ENCODE results near the gene ASGR1. TPM values are rescaled to one million over a fixed set of nuclear protein-coding genes. Genes with fewer than 3 reads are reported as not detected.
A peak's percentile ranks its signal among the peaks of the same experiment; 100 is the strongest.

The ASGR1 gene, protein sequence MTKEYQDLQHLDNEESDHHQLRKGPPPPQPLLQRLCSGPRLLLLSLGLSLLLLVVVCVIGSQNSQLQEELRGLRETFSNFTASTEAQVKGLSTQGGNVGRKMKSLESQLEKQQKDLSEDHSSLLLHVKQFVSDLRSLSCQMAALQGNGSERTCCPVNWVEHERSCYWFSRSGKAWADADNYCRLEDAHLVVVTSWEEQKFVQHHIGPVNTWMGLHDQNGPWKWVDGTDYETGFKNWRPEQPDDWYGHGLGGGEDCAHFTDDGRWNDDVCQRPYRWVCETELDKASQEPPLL
- 1 to 10 TPM in 1 of 4 donors, under 1 TPM in 2, not detected in 1; 0.21 to 1.5 (median 0.59) TPM for total RNA-seq

DNA sequence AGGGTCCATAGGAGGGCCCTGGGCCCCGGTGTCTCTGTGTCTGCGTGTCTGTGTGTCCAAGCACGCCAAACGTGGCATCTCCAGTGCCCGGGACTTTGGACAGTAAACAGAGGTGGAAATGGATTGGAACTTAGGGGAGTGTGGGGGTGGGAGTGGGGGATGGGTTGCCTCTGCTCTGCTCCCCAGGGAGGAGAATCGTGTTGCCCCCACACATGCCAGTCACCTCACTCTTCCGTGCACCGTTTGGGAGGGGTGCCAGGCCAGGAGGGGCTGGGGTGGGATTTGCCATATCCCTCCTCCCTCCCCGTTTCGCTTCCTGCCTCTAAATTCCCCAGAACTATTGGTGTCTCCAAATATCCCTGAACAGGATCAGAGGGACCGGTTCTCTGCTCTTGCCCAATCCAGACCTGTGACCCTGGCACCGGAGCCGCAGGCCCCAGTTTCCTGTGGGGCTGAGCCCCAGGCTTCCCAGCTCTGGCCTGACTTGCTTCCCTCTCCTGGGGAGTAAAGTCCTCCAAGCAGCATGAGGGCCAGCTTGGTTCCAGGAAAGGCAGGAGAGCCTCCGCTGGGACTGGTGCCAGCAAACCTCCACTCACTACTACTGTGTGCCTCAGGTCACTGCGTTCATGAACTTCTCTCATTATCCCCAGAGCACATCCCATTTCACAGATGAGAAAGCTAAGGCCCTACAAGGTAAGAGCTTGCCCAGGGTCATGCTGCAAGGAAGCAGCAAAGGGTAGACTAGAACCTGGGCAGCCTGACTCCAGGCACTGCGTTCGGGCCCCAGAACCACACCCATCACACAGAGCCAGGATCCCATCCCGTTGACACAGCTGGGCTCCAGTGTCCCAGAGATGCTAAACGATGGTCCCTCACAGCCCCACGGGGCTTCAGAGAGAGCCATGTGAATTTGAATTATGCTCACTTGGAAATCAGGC is at the start of gene ASGR1:
TSS of gene ASGR1 (minus strand) at position 54 of the 938 bp plus-strand sequence. CDS start 807 bp downstream, outside the sequence.
- WGBS, 2 donors = 61 to 64% methylated on average over 20 of the region's 20 CpGs
- no peak within 1 kb of the TSS for H3K4me3 ChIP-seq
- DNase-seq (ENCODE audit: low spot score in 2 of 2) = no peak

DNA sequence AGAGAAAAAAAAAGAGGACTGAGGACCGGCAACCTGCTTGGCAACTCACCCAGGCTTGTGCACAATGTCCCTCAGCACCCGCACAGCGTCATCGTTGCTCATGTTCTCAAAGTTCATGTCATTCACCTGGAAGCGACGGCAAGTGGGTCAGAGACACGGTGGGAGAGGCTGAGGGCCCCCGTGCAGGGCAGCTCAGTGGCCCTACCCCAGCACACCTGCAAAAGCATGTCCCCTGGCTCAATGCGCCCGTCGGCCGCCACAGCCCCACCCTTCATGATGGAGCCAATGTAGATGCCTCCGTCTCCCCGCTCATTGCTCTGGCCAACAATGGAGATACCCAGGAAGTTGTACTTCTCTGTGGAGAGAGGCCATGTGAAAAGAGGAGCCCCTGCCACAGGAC is 49.8 kb upstream of the ASGR1 start:
- peaks cover 0 to 28% (median 13%) of the 10 kb centered on the region in 4 donors for H3K4me1 ChIP-seq
- H3K36me3 ChIP-seq = peaks cover 2 to 70% (median 29%) of the 10 kb centered on the region in 3 donors
- H3K27me3 ChIP-seq = no peaks in the 10 kb centered on the region
- no peaks in the 10 kb centered on the region for H3K9me3 ChIP-seq
- DNase-seq (ENCODE audit: low spot score in 2 of 2) = no peak
- WGBS, 2 donors = 89 to 93% methylated on average over 14 of the region's 14 CpGs
- TF ChIP-seq EP300 (IDR thresholded peaks at IDR 0.05) (no peak), POLR2A (IDR thresholded peaks at IDR 0.05) (no peak)
- TF ChIP-seq, protein P1, sequence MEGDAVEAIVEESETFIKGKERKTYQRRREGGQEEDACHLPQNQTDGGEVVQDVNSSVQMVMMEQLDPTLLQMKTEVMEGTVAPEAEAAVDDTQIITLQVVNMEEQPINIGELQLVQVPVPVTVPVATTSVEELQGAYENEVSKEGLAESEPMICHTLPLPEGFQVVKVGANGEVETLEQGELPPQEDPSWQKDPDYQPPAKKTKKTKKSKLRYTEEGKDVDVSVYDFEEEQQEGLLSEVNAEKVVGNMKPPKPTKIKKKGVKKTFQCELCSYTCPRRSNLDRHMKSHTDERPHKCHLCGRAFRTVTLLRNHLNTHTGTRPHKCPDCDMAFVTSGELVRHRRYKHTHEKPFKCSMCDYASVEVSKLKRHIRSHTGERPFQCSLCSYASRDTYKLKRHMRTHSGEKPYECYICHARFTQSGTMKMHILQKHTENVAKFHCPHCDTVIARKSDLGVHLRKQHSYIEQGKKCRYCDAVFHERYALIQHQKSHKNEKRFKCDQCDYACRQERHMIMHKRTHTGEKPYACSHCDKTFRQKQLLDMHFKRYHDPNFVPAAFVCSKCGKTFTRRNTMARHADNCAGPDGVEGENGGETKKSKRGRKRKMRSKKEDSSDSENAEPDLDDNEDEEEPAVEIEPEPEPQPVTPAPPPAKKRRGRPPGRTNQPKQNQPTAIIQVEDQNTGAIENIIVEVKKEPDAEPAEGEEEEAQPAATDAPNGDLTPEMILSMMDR (IDR thresholded peaks at IDR 0.05) = no peak
- no peak overlapping the region for H3K27ac ChIP-seq
- H3K4me3 ChIP-seq = no peak overlapping the region

More for the DNA sequence above, at the start of gene ASGR1:
- H3K27ac ChIP-seq = no peak within 1 kb of the TSS
- no peak for TF ChIP-seq EP300 (IDR thresholded peaks at IDR 0.05)
- no peak for TF ChIP-seq POLR2A (IDR thresholded peaks at IDR 0.05)
- TF ChIP-seq, protein P1 (IDR thresholded peaks at IDR 0.05) = no peak
- H3K4me1 ChIP-seq = peaks cover 0 to 18% (median 4%) of the 10 kb centered on the region in 4 donors
- H3K9me3 ChIP-seq = no peaks in the 10 kb centered on the region
- H3K36me3 ChIP-seq = no peaks in the 10 kb centered on the region
- H3K27me3 ChIP-seq = peaks cover 0 to 34% of the 10 kb centered on the region in 2 donors

DNA sequence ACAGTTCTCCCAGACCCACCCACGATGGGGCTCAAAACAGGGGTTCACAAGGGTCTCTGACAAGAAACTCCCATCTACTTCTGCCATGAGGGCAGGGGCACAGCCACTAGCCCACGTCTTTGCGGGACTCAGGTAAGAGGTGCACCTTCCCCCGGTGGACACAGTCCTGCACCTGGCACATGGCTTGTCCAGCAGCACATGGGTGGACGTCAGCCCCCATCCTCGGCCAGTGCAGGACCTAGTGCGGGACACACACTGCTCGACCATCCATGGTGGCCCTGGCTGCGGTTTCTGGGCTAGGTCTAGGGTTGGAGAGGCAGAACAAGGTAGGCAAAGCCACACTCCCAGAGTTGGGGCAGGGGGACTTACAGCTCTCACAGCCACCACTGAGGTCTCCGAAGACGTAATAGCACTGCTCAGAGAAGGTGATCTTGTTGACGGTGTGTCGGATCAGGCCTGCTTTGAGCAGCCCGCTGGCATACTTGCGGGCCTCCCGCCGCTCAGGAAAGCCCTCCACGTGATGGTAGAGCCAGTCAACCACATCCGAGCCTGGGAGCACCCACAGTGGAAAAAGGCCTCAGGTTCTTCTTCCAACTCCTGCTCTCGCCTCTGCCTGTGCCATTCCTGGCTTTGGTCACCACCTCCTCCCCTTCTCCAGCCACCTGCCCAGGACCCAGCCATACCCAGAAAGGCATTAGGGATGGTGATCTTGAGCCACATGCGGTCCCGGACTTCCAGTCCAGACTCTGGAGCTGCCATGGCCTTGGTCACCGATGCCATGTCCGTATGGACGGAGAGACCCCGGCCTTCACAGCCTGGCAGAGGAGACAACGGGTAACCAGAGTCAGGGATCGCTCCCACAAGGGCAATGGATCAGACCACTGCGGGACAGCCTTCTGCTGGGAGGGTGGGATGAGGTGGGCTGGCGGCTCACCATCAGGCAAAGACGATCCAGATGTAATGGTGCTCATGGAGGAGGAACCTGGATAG is 47.8 kb upstream of the ASGR1 start:
- peak overlapping the region in 1 of 4 donors; percentile 7 for H3K27ac ChIP-seq
- TF ChIP-seq POLR2A (IDR thresholded peaks at IDR 0.05) (no peak), EP300 (IDR thresholded peaks at IDR 0.05) (no peak)
- TF ChIP-seq, protein P1 (IDR thresholded peaks at IDR 0.05) = no peak
- 92 to 93% methylated on average over 25 to 29 of the region's 31 CpGs for WGBS, 2 donors
- H3K36me3 ChIP-seq = peaks cover 6 to 89% (median 32%) of the 10 kb centered on the region in 3 donors
- peaks cover 0 to 13% (median under 1%) of the 10 kb centered on the region in 4 donors for H3K4me1 ChIP-seq
- no peaks in the 10 kb centered on the region for H3K9me3 ChIP-seq
- no peaks in the 10 kb centered on the region for H3K27me3 ChIP-seq
- H3K4me3 ChIP-seq = no peak overlapping the region
- DNase-seq (ENCODE audit: low spot score in 2 of 2) = no peak

DNA sequence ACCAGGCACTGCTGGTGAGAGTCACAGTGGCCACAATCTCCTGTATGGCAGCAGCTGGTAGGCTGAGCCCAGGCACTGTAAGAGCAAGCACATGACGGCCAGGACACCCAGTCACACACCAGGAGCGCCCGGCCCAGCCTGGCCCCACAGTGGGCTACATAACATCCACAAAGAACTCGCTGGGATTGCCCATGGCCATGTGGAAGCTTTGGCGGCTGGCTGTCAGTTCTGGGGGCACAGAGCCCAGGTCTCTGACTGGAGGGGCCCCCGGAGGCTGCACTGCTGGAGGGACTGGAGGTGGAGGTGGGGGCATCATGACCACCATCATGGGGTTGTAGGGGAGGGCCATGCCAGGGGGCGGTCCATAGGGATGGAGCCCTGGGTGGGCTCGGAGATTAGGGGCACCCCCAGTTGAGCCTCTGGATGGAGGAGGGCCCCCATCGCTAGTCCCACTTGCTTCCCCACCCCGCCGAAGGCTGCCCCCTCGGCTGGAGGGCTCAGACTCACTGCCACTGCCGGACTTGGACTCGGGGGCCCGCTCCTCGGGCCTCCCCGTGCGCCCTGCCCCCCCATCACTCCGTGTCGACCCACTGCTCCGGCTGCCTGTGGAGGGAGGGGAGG is 46.7 kb upstream of the ASGR1 start:
- no peaks in the 10 kb centered on the region for H3K27me3 ChIP-seq
- no peak overlapping the region for H3K4me3 ChIP-seq
- peak overlapping the region in 1 of 4 donors; percentile 55 for H3K27ac ChIP-seq
- H3K4me1 ChIP-seq = peaks cover 0 to 14% (median 7%) of the 10 kb centered on the region in 4 donors
- H3K36me3 ChIP-seq = peaks cover 6 to 93% (median 32%) of the 10 kb centered on the region in 3 donors
- H3K9me3 ChIP-seq = no peaks in the 10 kb centered on the region
- TF ChIP-seq POLR2A (IDR thresholded peaks at IDR 0.05) (no peak), EP300 (IDR thresholded peaks at IDR 0.05) (no peak)
- TF ChIP-seq, protein P1 (IDR thresholded peaks at IDR 0.05) = no peak
- WGBS, 2 donors = 64 to 78% methylated on average over 10 to 20 of the region's 21 CpGs
- no peak for DNase-seq (ENCODE audit: low spot score in 2 of 2)
